IMR-90 (cell line): ENCODE measurements around the gene KCTD18. TPM values are rescaled to one million over a fixed set of nuclear protein-coding genes. Genes with fewer than 3 reads are reported as not detected.

Experiments
- ATAC-seq: fragments of 200-7000 bp; cut with Tn5 transposase; 2 replicates; pipeline ENCODE4 v1.9.1; 2020; ENCODE audit warnings: low read depth, mild to moderate bottlenecking, moderate library complexity
- BruUV-seq: library from RNA; stranded (reverse); fragments of 400-500 nt; replicated peaks from 2 replicates; lab custom pipeline; 2021; lab: Mats Ljungman, UMichigan
- CTCF ChIA-PET: fragments of 300-600 bp; formaldehyde crosslinking; extraction: SDS; loops from one replicate; lab custom pipeline; 2021; ENCODE audit warnings: antibody characterized with exemption; lab: Yijun Ruan, JAX
- POLR2A ChIA-PET: fragments of 300-600 bp; sonication (Branson Sonifier 250); formaldehyde crosslinking; loops from one replicate; lab custom pipeline; 2022; ENCODE audit warnings: antibody characterized with exemption; ENCODE audit not compliant: unreplicated experiment; lab: Charles Lee
- DNase-seq: peaks from one replicate; pipeline ENCODE4 v3.0.0; 2013
- H2AFZ ChIP-seq: replicated peaks from 2 replicates; pipeline ENCODE3; 2013; ENCODE audit warnings: low read length, mild to moderate bottlenecking; ENCODE audit not compliant: poor library complexity
- H2AK5ac ChIP-seq: 2 replicates; pipeline ENCODE4 v1.6.1; 2013; ENCODE audit warnings: low read depth, low read length, inconsistent platforms
- H2AK9ac ChIP-seq: replicated peaks from 2 replicates; pipeline ENCODE3; 2013; ENCODE audit warnings: mild to moderate bottlenecking, low read depth, low read length, moderate library complexity; ENCODE audit not compliant: poor library complexity
- H2BK120ac ChIP-seq: 2 replicates; pipeline ENCODE4 v1.6.1; 2013; ENCODE audit warnings: low read depth, low read length, inconsistent platforms
- H2BK15ac ChIP-seq: 3 replicates; pipeline ENCODE4 v1.6.1; 2013; ENCODE audit warnings: low read depth, low read length, inconsistent platforms
- H2BK20ac ChIP-seq: 2 replicates; pipeline ENCODE4 v1.6.1; 2013; ENCODE audit warnings: low read depth, mild to moderate bottlenecking, inconsistent platforms, low read length, moderate library complexity
- H2BK5ac ChIP-seq: 2 replicates; pipeline ENCODE4 v1.6.1; 2013; ENCODE audit warnings: mild to moderate bottlenecking, low read depth, low read length, inconsistent platforms; ENCODE audit not compliant: poor library complexity, severe bottlenecking
- H3K14ac ChIP-seq: replicated peaks from 2 replicates; pipeline ENCODE4 v1.6.1; 2013; ENCODE audit warnings: low read depth, low read length, inconsistent platforms
- H3K18ac ChIP-seq: 2 replicates; pipeline ENCODE4 v1.6.1; 2013; ENCODE audit warnings: low read depth, low read length, control low read depth
- H3K23ac ChIP-seq: 2 replicates; pipeline ENCODE4 v1.6.1; 2013; ENCODE audit warnings: low read depth, low read length, inconsistent platforms
- H3K27ac ChIP-seq: 2 replicates; pipeline ENCODE4 v1.5.1; 2013; ENCODE audit warnings: mild to moderate bottlenecking, control low read depth, low read length; ENCODE audit not compliant: insufficient read depth
- H3K27me3 ChIP-seq: 2 replicates; pipeline ENCODE4 v1.6.1; 2013; ENCODE audit warnings: low read length; ENCODE audit not compliant: control insufficient read depth, insufficient read depth
- H3K36me3 ChIP-seq: 2 replicates; pipeline ENCODE4 v1.6.1; 2013; ENCODE audit warnings: low read length, mixed read lengths; ENCODE audit not compliant: control insufficient read depth, insufficient read depth
- H3K4ac ChIP-seq: 2 replicates; pipeline ENCODE4 v1.6.1; 2013; ENCODE audit warnings: low read depth, low read length, inconsistent platforms
- H3K4me1 ChIP-seq: 2 replicates; pipeline ENCODE4 v1.6.1; 2013; ENCODE audit warnings: low read length, mixed read lengths; ENCODE audit not compliant: control insufficient read depth, insufficient read depth
- H3K4me2 ChIP-seq: 2 replicates; pipeline ENCODE4 v1.6.1; 2013; ENCODE audit warnings: low read depth, mild to moderate bottlenecking, control low read depth, low read length, moderate library complexity
- H3K4me3 ChIP-seq: 2 replicates; pipeline ENCODE4 v1.5.1; 2013; ENCODE audit warnings: low read depth, mild to moderate bottlenecking, control low read depth, low read length, moderate library complexity; ENCODE audit not compliant: insufficient read depth
- H3K56ac ChIP-seq: 2 replicates; pipeline ENCODE4 v1.6.1; 2013; ENCODE audit warnings: low read length, inconsistent platforms; ENCODE audit not compliant: insufficient read depth; ENCODE audit errors: extremely low read depth
- H3K79me1 ChIP-seq, 2 experiments: 2 replicates each; pipeline ENCODE4 v1.6.1; 2013; ENCODE audit warnings: low read length in 2 of 2, inconsistent platforms in 1 of 2, low read depth in 1 of 2
- H3K9ac ChIP-seq: 2 replicates; pipeline ENCODE4 v1.6.1; 2013; ENCODE audit warnings: low read depth, low read length, control low read depth
- H3K9me1 ChIP-seq: 2 replicates; pipeline ENCODE4 v1.6.1; 2013; ENCODE audit warnings: low read length, inconsistent platforms; ENCODE audit not compliant: insufficient read depth
- H3K9me3 ChIP-seq: 2 replicates; pipeline ENCODE4 v1.6.1; 2013; ENCODE audit warnings: low read length; ENCODE audit not compliant: control insufficient read depth, insufficient read depth
- H4K20me1 ChIP-seq: 2 replicates; pipeline ENCODE4 v1.6.1; 2013; ENCODE audit warnings: low read length, inconsistent platforms; ENCODE audit not compliant: insufficient read depth
- H4K5ac ChIP-seq: 2 replicates; pipeline ENCODE4 v1.6.1; 2013; ENCODE audit warnings: mild to moderate bottlenecking, low read depth, low read length, control low read depth
- H4K8ac ChIP-seq, 2 experiments: 2 replicates each; pipeline ENCODE4 v1.6.1; 2013; ENCODE audit warnings: low read depth in 2 of 2, low read length in 2 of 2, control low read depth in 1 of 2, inconsistent platforms in 1 of 2
- H4K91ac ChIP-seq: 2 replicates; pipeline ENCODE4 v1.6.1; 2013; ENCODE audit warnings: low read depth, low read length, inconsistent platforms; ENCODE audit not compliant: insufficient read depth
- BHLHE40 ChIP-seq: fragments of 150-350 bp; IDR thresholded peaks from 2 replicates; pipeline ENCODE4 v1.6.1; 2016; ENCODE audit warnings: mild to moderate bottlenecking, low read depth, low read length
- CHD1 ChIP-seq: IDR thresholded peaks from 2 replicates; pipeline ENCODE4 v1.6.1; 2012; ENCODE audit warnings: low read depth, low read length, improper control_type of control experiment
- FOS ChIP-seq: fragments of 150-350 bp; IDR thresholded peaks from 2 replicates; pipeline ENCODE4 v1.6.1; 2016; ENCODE audit warnings: low read depth, low read length
- MAZ ChIP-seq: IDR thresholded peaks from 2 replicates; pipeline ENCODE4 v1.6.1; 2012; ENCODE audit warnings: low read depth, mild to moderate bottlenecking, low read length, improper control_type of control experiment, moderate library complexity, borderline replicate concordance
- MXI1 ChIP-seq: IDR thresholded peaks from 2 replicates; pipeline ENCODE4 v1.6.1; 2012; ENCODE audit warnings: low read depth, mild to moderate bottlenecking, low read length, moderate library complexity, borderline replicate concordance
- NFE2L2 ChIP-seq: fragments of 150-350 bp; IDR thresholded peaks from 2 replicates; pipeline ENCODE4 v1.6.1; 2016; ENCODE audit warnings: low read depth, mild to moderate bottlenecking, low read length
- POLR2A ChIP-seq: IDR thresholded peaks from 2 replicates; pipeline ENCODE4 v1.6.1; 2012; ENCODE audit warnings: mild to moderate bottlenecking, low read depth, low read length
- RAD21 ChIP-seq: IDR thresholded peaks from 2 replicates; pipeline ENCODE4 v1.6.1; 2012; ENCODE audit warnings: low read length, improper control_type of control experiment
- RFX5 ChIP-seq: IDR thresholded peaks from 2 replicates; pipeline ENCODE4 v1.8.0; 2012; ENCODE audit warnings: low read depth, mild to moderate bottlenecking, low read length, moderate library complexity
- WGBS, 2 experiments: methylation state at CpG; one replicate each; pipeline versions ENCODE4 v1.1.5 to v1.1.7; 2013; ENCODE audit warnings: missing lambda C conversion rate in 2 of 2; ENCODE audit not compliant: insufficient read length in 1 of 2; ENCODE audit errors: extremely low coverage in 2 of 2; 5-methylcytosine and 5-hydroxymethylcytosine counted together
- dilution Hi-C: fragments of 300-500 bp; cut with HindIII; formaldehyde crosslinking; loops from one replicate; pipeline ENCODE4 v1.14.3; 2018; ENCODE audit warnings: low sequenced_read_pairs; ENCODE audit not compliant: unreplicated experiment
- in situ Hi-C: fragments of 300-500 bp; cut with MboI; formaldehyde crosslinking; loops from 3 replicates; pipeline ENCODE4 v1.14.3; 2019; ENCODE audit warnings: low sequenced_read_pairs, inconsistent platforms, mixed read lengths
- intact Hi-C: fragments of 100-400 bp; cut with micrococcal nuclease; formaldehyde crosslinking; loops from 2 replicates; pipeline ENCODE4 v1.10.0; 2022
- polyA plus RNA-seq, 3 experiments: library from polyadenylated mRNA; depleted of rRNA; stranded (reverse); fragments of >200 nt; gene quantifications; 2 replicates each; pipeline ENCODE4 v1.2.3, GENCODE V29; 2012; ENCODE audit warnings: low replicate concordance in 1 of 3
- total RNA-seq: library from RNA; depleted of rRNA; stranded (reverse); fragments of >200 nt; gene quantifications from 2 replicates; pipeline ENCODE4 v1.2.3, GENCODE V29; 2012
- TF ChIP-seq, protein P1 (sequence below): fragments of 150-350 bp; IDR thresholded peaks from 2 replicates; pipeline ENCODE4 v1.6.1; 2016; ENCODE audit warnings: low read depth, mild to moderate bottlenecking, low read length, moderate library complexity, borderline replicate concordance
- TF ChIP-seq, protein P2 (sequence below): fragments of 150-350 bp; IDR thresholded peaks from 2 replicates; pipeline ENCODE4 v1.6.1; 2017; ENCODE audit warnings: mild to moderate bottlenecking, antibody characterized with exemption, low read length, low read depth

KCTD18 gene
- total and polyA plus RNA-seq, 2 of the 4 experiments (the other 2 are of a cell fraction): 6.7 to 10.4 TPM

DNA sequence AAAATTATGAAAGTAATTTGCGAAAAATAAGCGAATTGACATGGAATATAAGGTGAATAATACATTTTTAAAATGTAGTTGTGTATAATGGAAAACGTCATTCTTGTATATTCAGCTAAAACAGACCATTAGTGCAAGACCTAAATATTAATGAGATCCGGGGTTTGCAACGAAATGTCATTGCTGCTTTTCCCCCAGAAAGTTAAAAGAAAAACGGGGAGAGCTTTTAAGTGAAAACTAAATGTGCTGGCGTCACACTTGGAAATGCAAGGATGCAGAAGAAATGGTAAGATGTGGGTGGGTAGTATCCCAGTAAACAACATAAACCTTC is 15.6 kb upstream of the KCTD18 start:
- peak overlapping the region; percentile 91; the same call in 1 of the 2 replicates for H3K18ac ChIP-seq
- in situ Hi-C loops (no loop called here), dilution Hi-C loops (no loop called here), intact Hi-C loops (no loop called here)
- peak overlapping the region; percentile 50 for H2BK120ac ChIP-seq
- H2BK20ac ChIP-seq: no peak overlapping the region
- peak overlapping the region; percentile 80 for H3K23ac ChIP-seq
- peak overlapping the region; percentile 87 for H2BK5ac ChIP-seq
- H3K27me3 ChIP-seq: peaks cover 12% of the 10 kb centered on the region
- peak overlapping the region; percentile 77 for H4K91ac ChIP-seq
- WGBS, 2 experiments: no CpG with 5 or more reads among the region's 7 CpGs
- peak overlapping the region; percentile 97 for H3K4me3 ChIP-seq
- ChIA-PET POLR2A (no interaction called here), CTCF (interaction anchor here (0.8 kb wide), 1 partner anchor 16 kb away, joined by 5 read pairs; the partner anchor contains the start of gene KCTD18)
- H3K4me1 ChIP-seq: no peaks in the 10 kb centered on the region
- no peak overlapping the region for H2AK9ac ChIP-seq
- H4K20me1 ChIP-seq: no peaks in the 10 kb centered on the region
- no TSS peak for BruUV-seq
- H3K9me1 ChIP-seq: no peaks in the 10 kb centered on the region
- H3K79me1 ChIP-seq: peaks cover 18 to 36% of the 10 kb centered on the region in 2 experiments; a peak in 3 of 4 replicates
- no peak for DNase-seq
- peak overlapping the region; percentile 87 for H3K56ac ChIP-seq
- peak overlapping the region; percentile 97 for H2AFZ ChIP-seq
- no peaks in the 10 kb centered on the region for H3K36me3 ChIP-seq
- peak overlapping the region; percentile 61; the same call in 1 of the 2 replicates for H3K4ac ChIP-seq
- H4K8ac ChIP-seq: peak overlapping the region; percentile 81 to 95
- peak overlapping the region; percentile 84; the same call in 1 of the 2 replicates for H4K5ac ChIP-seq
- H3K4me2 ChIP-seq: peak overlapping the region; percentile 95
- 0 out of 2 replicates have a peak overlapping the region, but pooled peaks have one; percentile 29 for H2AK5ac ChIP-seq
- H2BK15ac ChIP-seq: peak overlapping the region; percentile 61; the same call in 1 of the 3 replicates
- H3K9ac ChIP-seq: peak overlapping the region; percentile 74
- TF ChIP-seq POLR2A (no peak), BHLHE40 (no peak), RFX5 (no peak), FOS (no peak), NFE2L2 (no peak), RAD21 (no peak), MAZ (no peak), CHD1 (no peak), MXI1 (no peak)
- TF ChIP-seq, protein P1, sequence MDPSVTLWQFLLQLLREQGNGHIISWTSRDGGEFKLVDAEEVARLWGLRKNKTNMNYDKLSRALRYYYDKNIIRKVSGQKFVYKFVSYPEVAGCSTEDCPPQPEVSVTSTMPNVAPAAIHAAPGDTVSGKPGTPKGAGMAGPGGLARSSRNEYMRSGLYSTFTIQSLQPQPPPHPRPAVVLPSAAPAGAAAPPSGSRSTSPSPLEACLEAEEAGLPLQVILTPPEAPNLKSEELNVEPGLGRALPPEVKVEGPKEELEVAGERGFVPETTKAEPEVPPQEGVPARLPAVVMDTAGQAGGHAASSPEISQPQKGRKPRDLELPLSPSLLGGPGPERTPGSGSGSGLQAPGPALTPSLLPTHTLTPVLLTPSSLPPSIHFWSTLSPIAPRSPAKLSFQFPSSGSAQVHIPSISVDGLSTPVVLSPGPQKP: no peak
- TF ChIP-seq, protein P2, sequence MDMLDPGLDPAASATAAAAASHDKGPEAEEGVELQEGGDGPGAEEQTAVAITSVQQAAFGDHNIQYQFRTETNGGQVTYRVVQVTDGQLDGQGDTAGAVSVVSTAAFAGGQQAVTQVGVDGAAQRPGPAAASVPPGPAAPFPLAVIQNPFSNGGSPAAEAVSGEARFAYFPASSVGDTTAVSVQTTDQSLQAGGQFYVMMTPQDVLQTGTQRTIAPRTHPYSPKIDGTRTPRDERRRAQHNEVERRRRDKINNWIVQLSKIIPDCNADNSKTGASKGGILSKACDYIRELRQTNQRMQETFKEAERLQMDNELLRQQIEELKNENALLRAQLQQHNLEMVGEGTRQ: no peak
- H3K27ac ChIP-seq: peak overlapping the region; percentile 55
- H3K14ac ChIP-seq: peak overlapping the region; percentile 83
- no peaks in the 10 kb centered on the region for H3K9me3 ChIP-seq
- ATAC-seq: no peak; the same call in 1 of the 2 replicates
